K562 (cell line): ENCODE measurements around the gene SLMAP. TPM values are rescaled to one million over a fixed set of nuclear protein-coding genes. Genes with fewer than 3 reads are reported as not detected.

Source experiments
- ATAC-seq: fragments of 200-7000 bp; cut with Tn5 transposase; 3 replicates; pipeline ENCODE4 v1.9.1; 2020; ENCODE audit warnings: moderate library complexity
- BruUV-seq: library from RNA; stranded (reverse); fragments of 400-500 nt; replicated peaks from 2 replicates; lab custom pipeline; 2021; lab: Mats Ljungman, UMichigan
- CTCF ChIA-PET: fragments of 300-600 bp; formaldehyde crosslinking; extraction: SDS; loops from one replicate; lab custom pipeline; 2021; ENCODE audit warnings: low intra/inter-chr PET ratio; lab: Yijun Ruan, JAX
- POLR2A ChIA-PET: fragments of 300-600, 350-650 bp; sonication (Branson Sonifier 250); formaldehyde crosslinking; extraction: SDS; loops from one replicate; lab custom pipeline; 2021; ENCODE audit warnings: antibody characterized with exemption, inconsistent platforms; lab: Yijun Ruan, JAX
- DNase-seq, 4 experiments: peaks; one replicate each; pipeline versions ENCODE4 v3.0.0 to v3.0.0-alpha.2; 2011 to 2018; ENCODE audit warnings: low spot score in 3 of 4, mixed read lengths in 3 of 4; ENCODE audit errors: extremely low read depth in 1 of 4
- FAIRE-seq: peaks from 2 replicates; lab custom pipeline; 2011; peaks lifted over from hg19 to GRCh38; lab: Jason Lieb, UNC
- H2AFZ ChIP-seq: 2 replicates; pipeline ENCODE4 v1.6.0; 2011; ENCODE audit warnings: low read depth, low read length, control low read depth, inconsistent platforms
- H3K27ac ChIP-seq: fragments of 200-600 bp; 3 replicates; pipeline ENCODE4 v1.8.0; 2011; ENCODE audit warnings: low read depth, mild to moderate bottlenecking, control low read depth, inconsistent platforms, low read length, moderate library complexity, mixed read lengths; ENCODE audit errors: extremely low read depth
- H3K27me3 ChIP-seq, 2 experiments: fragments of 300-600 bp in 1 of 2; 2 replicates in 1 of 2; 3 replicates in 1 of 2; pipeline versions ENCODE4 v1.6.0 to v1.8.0; 2011; ENCODE audit warnings: inconsistent platforms in 2 of 2, low read length in 2 of 2, mild to moderate bottlenecking in 1 of 2, mixed read lengths in 1 of 2, moderate library complexity in 1 of 2; ENCODE audit not compliant: control insufficient read depth in 2 of 2, insufficient read depth in 2 of 2
- H3K36me3 ChIP-seq: fragments of 300-600 bp; 3 replicates; pipeline ENCODE4 v1.8.0; 2011; ENCODE audit warnings: mild to moderate bottlenecking, low read length, inconsistent platforms; ENCODE audit not compliant: control insufficient read depth, insufficient read depth
- H3K4me1 ChIP-seq, 2 experiments: fragments of 200-600 bp in 1 of 2; replicated peaks in 1 of 2; 2 replicates in 1 of 2; 3 replicates in 1 of 2; pipeline versions ENCODE4 v1.5.1 to v1.8.0; 2011; ENCODE audit warnings: inconsistent platforms in 2 of 2, low read length in 2 of 2, mild to moderate bottlenecking in 1 of 2, mixed read lengths in 1 of 2, moderate library complexity in 1 of 2; ENCODE audit not compliant: control insufficient read depth in 2 of 2, insufficient read depth in 2 of 2
- H3K4me2 ChIP-seq: 2 replicates; pipeline ENCODE4 v1.6.1; 2011; ENCODE audit warnings: low read length, control low read depth, inconsistent platforms, mixed read lengths; ENCODE audit not compliant: insufficient read depth
- H3K4me3 ChIP-seq: fragments of 200-600 bp; sonication (generic), shearing (Covaris generic); 2 replicates; pipeline ENCODE4 v1.5.1; 2016; ENCODE audit warnings: control low read depth, inconsistent platforms
- H3K79me2 ChIP-seq: fragments of 200-600 bp; 3 replicates; pipeline ENCODE4 v1.8.0; 2011; ENCODE audit warnings: low read length, inconsistent platforms; ENCODE audit not compliant: control insufficient read depth, insufficient read depth
- H3K9ac ChIP-seq, 2 experiments: 2 replicates each; pipeline versions ENCODE4 v1.6.0 to v1.6.1; 2011; ENCODE audit warnings: low read depth in 2 of 2, low read length in 2 of 2, control low read depth in 1 of 2, inconsistent platforms in 1 of 2, mild to moderate bottlenecking in 1 of 2, mixed read lengths in 1 of 2; ENCODE audit not compliant: insufficient read depth in 1 of 2
- H3K9me1 ChIP-seq: one replicate; pipeline ENCODE4 v1.6.0; 2011; ENCODE audit warnings: inconsistent platforms, mild to moderate bottlenecking, low read length, moderate library complexity; ENCODE audit not compliant: control insufficient read depth, insufficient read depth
- H3K9me3 ChIP-seq: replicated peaks from 2 replicates; pipeline ENCODE4 v1.5.1; 2011; ENCODE audit warnings: low read depth, low read length, inconsistent platforms; ENCODE audit not compliant: control insufficient read depth, insufficient read depth
- H4K20me1 ChIP-seq: replicated peaks from 2 replicates; pipeline ENCODE4 v1.6.1; 2011; ENCODE audit warnings: low read length, inconsistent platforms, mixed read lengths; ENCODE audit not compliant: control insufficient read depth, insufficient read depth
- COPS2 ChIP-seq: fragments of 450-650 bp; conservative IDR thresholded peaks from 2 replicates; pipeline ENCODE4 v1.6.1; 2016; ENCODE audit warnings: mild to moderate bottlenecking, moderate library complexity
- CTBP1 ChIP-seq: fragments of 450-650 bp; IDR thresholded peaks from 2 replicates; pipeline ENCODE4 v1.6.1; 2016; ENCODE audit warnings: borderline replicate concordance
- ELF4 ChIP-seq: fragments of 450-650 bp; formaldehyde crosslinking; IDR thresholded peaks from 2 replicates; pipeline ENCODE4 v1.4.0; 2022; ENCODE audit warnings: missing genetic modification characterization
- ERF ChIP-seq: fragments of 450-650 bp; formaldehyde crosslinking; IDR thresholded peaks from 2 replicates; pipeline ENCODE4 v1.4.0; 2020; ENCODE audit warnings: mild to moderate bottlenecking, mixed read lengths
- JUND ChIP-seq, 2 experiments: IDR thresholded peaks; 2 replicates in 1 of 2; 3 replicates in 1 of 2; pipeline ENCODE4 v1.6.1; 2011; ENCODE audit warnings: borderline replicate concordance in 2 of 2, low read depth in 2 of 2, low read length in 2 of 2, improper control_type of control experiment in 1 of 2, missing biosample characterization in 1 of 2, missing genetic modification characterization in 1 of 2, missing genetic modification reagents in 1 of 2
- MXI1 ChIP-seq: IDR thresholded peaks from 2 replicates; pipeline ENCODE4 v1.6.1; 2011; ENCODE audit warnings: low read depth, mild to moderate bottlenecking, improper control_type of control experiment, low read length
- NELFE ChIP-seq: IDR thresholded peaks from 2 replicates; pipeline ENCODE4 v1.6.1; 2011; ENCODE audit warnings: mild to moderate bottlenecking; ENCODE audit not compliant: insufficient read depth, insufficient read length
- NR3C1 ChIP-seq: sonication (generic); formaldehyde crosslinking; IDR thresholded peaks from 2 replicates; pipeline ENCODE4 v1.8.1; 2022; ENCODE audit warnings: missing genetic modification reagents
- WGBS: fragments of 100-300 bp; shearing (Covaris generic); methylation state at CpG from one replicate; pipeline ENCODE4 v1.1.6; 2016; ENCODE audit warnings: low coverage, mixed read lengths; ENCODE audit not compliant: insufficient coverage; ENCODE audit errors: missing lambda C conversion rate; 5-methylcytosine and 5-hydroxymethylcytosine counted together
- in situ Hi-C: fragments of 300-500 bp; cut with MboI; formaldehyde crosslinking; loops from 4 replicates; pipeline ENCODE4 v1.15.0; 2018; ENCODE audit warnings: inconsistent platforms, mixed read lengths
- intact Hi-C: fragments of 100-400 bp; cut with micrococcal nuclease; formaldehyde crosslinking; loops from 2 replicates; pipeline ENCODE4 v1.14.2; 2022
- polyA plus RNA-seq, 8 experiments: library from polyadenylated mRNA; depleted of rRNA in 4 of 8; stranded (reverse) in 5 of 8; unstranded in 3 of 8; fragments of >200 nt; fragmentation: Nextera tagmentation in 2 of 8; fragmentation: Illumina TruSeq in 1 of 8; extraction: Ambion mirVana in 2 of 8; extraction: Trizol in 1 of 8; gene quantifications; 2 replicates each; pipeline versions ENCODE4 v1.2.1 to v1.2.3, GENCODE V29; 2011 to 2014; ENCODE audit warnings: inconsistent platforms in 1 of 8, missing spikeins in 1 of 8
- total RNA-seq, 7 experiments: library from RNA; depleted of rRNA in 6 of 7; stranded (reverse); fragments of >200 nt in 6 of 7; fragmentation: Illumina TruSeq in 2 of 7; extraction: Trizol in 2 of 7; gene quantifications; 2 replicates each; pipeline versions ENCODE4 v1.2.1 to v1.2.3, GENCODE V29; 2011 to 2021; ENCODE audit warnings: low replicate concordance in 1 of 7
- TF ChIP-seq, protein P1 (sequence below): sonication (generic); formaldehyde crosslinking; IDR thresholded peaks from 2 replicates; pipeline ENCODE4 v1.8.0; 2022; ENCODE audit warnings: mild to moderate bottlenecking, missing genetic modification reagents
- TF ChIP-seq, protein P2 (sequence below): fragments of 250-450 bp; sonication (Bioruptor Pico); IDR thresholded peaks from 2 replicates; pipeline ENCODE4 v1.6.1; 2021; ENCODE audit warnings: mild to moderate bottlenecking
- TF ChIP-seq, protein P3 (sequence below): sonication (generic); formaldehyde crosslinking; IDR thresholded peaks from 2 replicates; pipeline ENCODE4 v1.5.0; 2020; ENCODE audit warnings: missing genetic modification reagents

SLMAP gene
- total and polyA plus RNA-seq, 9 of the 15 experiments (the other 6 are each of a cell fraction or from before 2014, with no cell fraction given), result 12.1 to 50.7 (median 28.3) TPM

DNA sequence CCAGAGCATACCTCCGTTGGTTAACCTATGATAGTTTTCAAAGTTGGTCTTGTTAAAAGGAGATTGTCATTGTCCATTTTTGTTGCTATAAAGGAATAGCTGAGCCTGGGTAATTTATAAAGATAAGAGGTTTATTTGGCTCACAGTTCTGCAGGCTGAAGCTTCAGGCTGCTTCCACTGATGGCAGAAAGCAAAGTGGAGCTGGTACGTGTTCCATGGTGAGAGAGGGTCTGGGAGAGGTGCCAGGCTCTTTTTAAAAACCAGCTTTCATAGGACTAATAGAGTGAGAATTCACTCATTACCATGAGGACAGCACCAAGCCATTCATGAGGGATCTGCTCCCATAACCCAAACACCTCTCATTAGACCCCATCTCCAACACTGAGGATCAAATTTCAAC is 107.3 kb downstream of the SLMAP start:
- BruUV-seq, result no TSS peak

More for the DNA sequence above, 107.3 kb downstream of the SLMAP start:
- no peak overlapping the region for H3K4me3 ChIP-seq
- peaks cover 47% of the 10 kb centered on the region; the same call in 2 of the 3 replicates for H3K36me3 ChIP-seq
- intact Hi-C loops (loop anchor here (10.0 kb wide), 3 partner anchors 141 to 469 kb away; partner anchors contain the start of gene FLNB), in situ Hi-C loops (no loop called here)
- H3K27me3 ChIP-seq, result no peaks in the 10 kb centered on the region
- H2AFZ ChIP-seq, result no peak overlapping the region
- H3K4me2 ChIP-seq, result no peak overlapping the region
- ATAC-seq (no peak), DNase-seq (no peak), FAIRE-seq (no peak)
- WGBS, result 92% methylated on average over 2 of the region's 2 CpGs
- no peak overlapping the region for H3K27ac ChIP-seq
- H3K79me2 ChIP-seq, result no peaks in the 10 kb centered on the region
- no peak for TF ChIP-seq CTBP1
- TF ChIP-seq, protein P1, sequence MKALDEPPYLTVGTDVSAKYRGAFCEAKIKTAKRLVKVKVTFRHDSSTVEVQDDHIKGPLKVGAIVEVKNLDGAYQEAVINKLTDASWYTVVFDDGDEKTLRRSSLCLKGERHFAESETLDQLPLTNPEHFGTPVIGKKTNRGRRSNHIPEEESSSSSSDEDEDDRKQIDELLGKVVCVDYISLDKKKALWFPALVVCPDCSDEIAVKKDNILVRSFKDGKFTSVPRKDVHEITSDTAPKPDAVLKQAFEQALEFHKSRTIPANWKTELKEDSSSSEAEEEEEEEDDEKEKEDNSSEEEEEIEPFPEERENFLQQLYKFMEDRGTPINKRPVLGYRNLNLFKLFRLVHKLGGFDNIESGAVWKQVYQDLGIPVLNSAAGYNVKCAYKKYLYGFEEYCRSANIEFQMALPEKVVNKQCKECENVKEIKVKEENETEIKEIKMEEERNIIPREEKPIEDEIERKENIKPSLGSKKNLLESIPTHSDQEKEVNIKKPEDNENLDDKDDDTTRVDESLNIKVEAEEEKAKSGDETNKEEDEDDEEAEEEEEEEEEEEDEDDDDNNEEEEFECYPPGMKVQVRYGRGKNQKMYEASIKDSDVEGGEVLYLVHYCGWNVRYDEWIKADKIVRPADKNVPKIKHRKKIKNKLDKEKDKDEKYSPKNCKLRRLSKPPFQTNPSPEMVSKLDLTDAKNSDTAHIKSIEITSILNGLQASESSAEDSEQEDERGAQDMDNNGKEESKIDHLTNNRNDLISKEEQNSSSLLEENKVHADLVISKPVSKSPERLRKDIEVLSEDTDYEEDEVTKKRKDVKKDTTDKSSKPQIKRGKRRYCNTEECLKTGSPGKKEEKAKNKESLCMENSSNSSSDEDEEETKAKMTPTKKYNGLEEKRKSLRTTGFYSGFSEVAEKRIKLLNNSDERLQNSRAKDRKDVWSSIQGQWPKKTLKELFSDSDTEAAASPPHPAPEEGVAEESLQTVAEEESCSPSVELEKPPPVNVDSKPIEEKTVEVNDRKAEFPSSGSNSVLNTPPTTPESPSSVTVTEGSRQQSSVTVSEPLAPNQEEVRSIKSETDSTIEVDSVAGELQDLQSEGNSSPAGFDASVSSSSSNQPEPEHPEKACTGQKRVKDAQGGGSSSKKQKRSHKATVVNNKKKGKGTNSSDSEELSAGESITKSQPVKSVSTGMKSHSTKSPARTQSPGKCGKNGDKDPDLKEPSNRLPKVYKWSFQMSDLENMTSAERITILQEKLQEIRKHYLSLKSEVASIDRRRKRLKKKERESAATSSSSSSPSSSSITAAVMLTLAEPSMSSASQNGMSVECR (CRISPR knock-in tag), result no peak
- TF ChIP-seq JUND (IDR thresholded peaks at IDR 0.05; ENCODE audit: borderline replicate concordance, low read depth, low read length), result no peak
- no peak for TF ChIP-seq JUND (tag; IDR thresholded peaks at IDR 0.05; ENCODE audit: borderline replicate concordance, low read depth, low read length)
- TF ChIP-seq, protein P2, sequence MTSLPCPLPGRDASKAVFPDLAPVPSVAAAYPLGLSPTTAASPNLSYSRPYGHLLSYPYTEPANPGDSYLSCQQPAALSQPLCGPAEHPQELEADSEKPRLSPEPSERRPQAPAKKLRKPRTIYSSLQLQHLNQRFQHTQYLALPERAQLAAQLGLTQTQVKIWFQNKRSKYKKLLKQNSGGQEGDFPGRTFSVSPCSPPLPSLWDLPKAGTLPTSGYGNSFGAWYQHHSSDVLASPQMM (CRISPR knock-in tag), result no peak
- no peak for TF ChIP-seq NR3C1 (CRISPR knock-in tag)
- TF ChIP-seq ELF4 (CRISPR knock-in tag), result no peak
- TF ChIP-seq NELFE, result no peak
- TF ChIP-seq, protein P3, sequence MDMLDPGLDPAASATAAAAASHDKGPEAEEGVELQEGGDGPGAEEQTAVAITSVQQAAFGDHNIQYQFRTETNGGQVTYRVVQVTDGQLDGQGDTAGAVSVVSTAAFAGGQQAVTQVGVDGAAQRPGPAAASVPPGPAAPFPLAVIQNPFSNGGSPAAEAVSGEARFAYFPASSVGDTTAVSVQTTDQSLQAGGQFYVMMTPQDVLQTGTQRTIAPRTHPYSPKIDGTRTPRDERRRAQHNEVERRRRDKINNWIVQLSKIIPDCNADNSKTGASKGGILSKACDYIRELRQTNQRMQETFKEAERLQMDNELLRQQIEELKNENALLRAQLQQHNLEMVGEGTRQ (CRISPR knock-in tag), result no peak
- no peak for TF ChIP-seq MXI1
- TF ChIP-seq ERF (CRISPR knock-in tag), result no peak
- TF ChIP-seq COPS2, result no peak
- no peaks in the 10 kb centered on the region for H3K9me1 ChIP-seq
- H3K9me3 ChIP-seq, result no peaks in the 10 kb centered on the region
- no peaks in the 10 kb centered on the region for H3K4me1 ChIP-seq
- H4K20me1 ChIP-seq, result no peaks in the 10 kb centered on the region
- ChIA-PET CTCF (no interaction called here), POLR2A (no interaction called here)
- H3K9ac ChIP-seq, result no peak overlapping the region
